Fibroblast of skin of abdomen (primary cell): ENCODE measurements around the gene ZFYVE21.
A peak's percentile ranks its signal among the peaks of the same experiment; 100 is the strongest.

Experiments
- DNase-seq: peaks from one replicate; pipeline ENCODE4 v3.0.0-alpha.2; 2013

The ZFYVE21 gene

GRCh38 chr14:103737432-103738045 lies 21.9 kb downstream of the ZFYVE21 start:
- DNase-seq, result no peak

GRCh38 chr14:103738166-103738565 lies 22.6 kb downstream of the ZFYVE21 start:
- peak; percentile 73 for DNase-seq

GRCh38 chr14:103738701-103739451 lies 23.3 kb downstream of the ZFYVE21 start:
- no peak for DNase-seq

GRCh38 chr14:103739466-103739792 lies 23.8 kb downstream of the ZFYVE21 start:
- no peak for DNase-seq

- no peak for DNase-seq
Measured at GRCh38 chr14:103739793-103740501, 24.3 kb downstream of the ZFYVE21 start.

GRCh38 chr14:103740991-103741689 lies 25.5 kb downstream of the ZFYVE21 start:
- DNase-seq, result peak; percentile 69

- no peak for DNase-seq
Measured at GRCh38 chr14:103741876-103742275, 26.3 kb downstream of the ZFYVE21 start.

GRCh38 chr14:103742499-103743255 lies 27.1 kb downstream of the ZFYVE21 start:
- no peak for DNase-seq

- no peak for DNase-seq
Measured at GRCh38 chr14:103743691-103744090, 28.1 kb downstream of the ZFYVE21 start.

GRCh38 chr14:103744621-103745395 lies 29.2 kb downstream of the ZFYVE21 start:
- no peak for DNase-seq

- no peak for DNase-seq
Measured at GRCh38 chr14:103745424-103745823, 29.8 kb downstream of the ZFYVE21 start.

GRCh38 chr14:103746701-103747100 lies 31.1 kb downstream of the ZFYVE21 start:
- peak; percentile 42 for DNase-seq

GRCh38 chr14:103748534-103748857 lies 32.9 kb downstream of the ZFYVE21 start:
- DNase-seq, result no peak

GRCh38 chr14:103749452-103749851 lies 33.8 kb downstream of the ZFYVE21 start:
- peak; percentile 12 for DNase-seq

GRCh38 chr14:103749860-103750259 lies 34.2 kb downstream of the ZFYVE21 start:
- DNase-seq, result no peak

GRCh38 chr14:103753774-103754173 lies 38.2 kb downstream of the ZFYVE21 start:
- no peak for DNase-seq

GRCh38 chr14:103755060-103755459 lies 39.5 kb downstream of the ZFYVE21 start:
- DNase-seq, result no peak

- DNase-seq, result no peak
Measured at GRCh38 chr14:103758059-103758776, 42.6 kb downstream of the ZFYVE21 start.

- peak; percentile 11 for DNase-seq
Measured at GRCh38 chr14:103762036-103762435, 46.4 kb downstream of the ZFYVE21 start.

GRCh38 chr14:103762541-103762940 lies 46.9 kb downstream of the ZFYVE21 start:
- no peak for DNase-seq
